Activated CD8-positive, alpha-beta memory T cell treated with anti-CD3 and anti-CD28 coated beads for 48 hours (primary cell): ENCODE results near the gene NGEF.
"Not testable (repeated sequence)": the region's sequence is repeated elsewhere in the genome, so short reads cannot be mapped to it uniquely, and the experiment has no call there.

Source experiments
- DNase-seq, 3 experiments: peaks; one replicate each; pipeline ENCODE4 v3.0.0-alpha.2; 2020; ENCODE audit warnings: low read depth in 2 of 3, low spot score in 2 of 3

The NGEF gene

GRCh38 chr2:232873909-232874641 is 139.0 kb downstream of the NGEF start:
- DNase-seq: no peak

- no peak for DNase-seq
Observed at GRCh38 chr2:232873292-232873908, 139.7 kb downstream of the NGEF start.

DNA sequence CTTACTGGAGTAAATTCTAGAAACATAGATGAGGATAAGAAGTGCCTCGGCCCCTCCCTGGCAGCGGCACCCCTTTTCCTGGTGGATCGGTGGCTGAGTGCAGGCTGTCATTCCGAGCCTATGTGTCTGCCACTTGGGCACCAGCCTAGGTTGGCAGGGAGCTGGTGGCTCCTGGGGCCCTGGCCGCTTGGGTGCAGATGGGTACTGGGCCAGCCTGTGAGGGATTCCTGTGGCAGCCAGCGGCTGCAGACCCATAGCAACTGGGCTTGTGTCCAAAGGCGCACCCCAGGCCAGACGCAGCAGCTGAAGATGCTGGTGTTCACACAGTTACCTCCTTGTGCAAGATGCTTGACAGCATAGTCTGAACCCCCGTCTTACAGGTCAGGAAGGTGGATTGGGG is 140.2 kb downstream of the NGEF start:
- no peak for DNase-seq

DNA sequence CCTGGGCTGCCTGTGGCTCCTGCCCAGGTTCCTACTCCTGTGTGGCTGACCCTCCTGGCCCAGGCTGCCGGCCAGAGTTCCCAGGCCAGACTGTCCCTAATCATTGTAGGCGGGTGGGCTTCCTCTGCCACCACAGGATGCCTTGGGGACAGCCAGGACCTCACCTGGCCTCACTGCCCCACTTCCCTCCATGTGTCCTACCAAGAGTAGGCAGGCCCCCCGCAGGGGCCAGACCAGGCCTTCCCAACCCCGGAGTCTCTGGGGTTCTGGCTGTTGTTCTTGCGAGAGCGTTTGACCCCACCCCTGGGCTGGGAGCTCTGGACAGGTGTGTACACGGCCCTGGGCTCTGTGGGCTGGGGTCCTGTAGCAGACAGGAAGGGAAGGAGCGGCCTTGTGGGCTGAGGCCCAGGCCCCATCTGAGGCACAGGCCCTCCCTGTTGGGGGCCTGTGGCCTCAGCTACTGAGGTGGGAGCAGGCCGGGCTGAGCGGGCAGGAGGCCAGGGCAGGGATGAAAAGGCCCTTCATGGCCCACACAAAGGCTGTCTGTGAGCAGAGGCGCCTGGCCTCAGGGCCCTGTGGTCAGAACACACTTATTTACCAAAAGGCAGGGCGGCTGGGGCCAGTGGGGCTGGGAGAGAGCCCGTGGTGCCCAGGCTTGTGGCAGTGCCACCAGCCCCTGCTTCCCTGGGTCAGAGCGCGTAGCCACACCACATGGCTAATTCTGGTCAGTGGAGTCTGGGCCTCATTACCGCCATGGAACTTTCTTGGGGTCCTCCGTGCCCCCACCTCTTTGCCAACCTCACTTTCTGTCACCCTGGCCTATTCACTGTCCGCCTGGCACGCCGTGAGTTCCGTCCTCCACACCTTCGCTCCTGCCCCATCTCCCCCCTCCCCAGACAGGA is 141.0 kb downstream of the NGEF start:
- DNase-seq: no peak

- DNase-seq: no peak
Observed at GRCh38 chr2:232871418-232871834, 141.6 kb downstream of the NGEF start.

DNA sequence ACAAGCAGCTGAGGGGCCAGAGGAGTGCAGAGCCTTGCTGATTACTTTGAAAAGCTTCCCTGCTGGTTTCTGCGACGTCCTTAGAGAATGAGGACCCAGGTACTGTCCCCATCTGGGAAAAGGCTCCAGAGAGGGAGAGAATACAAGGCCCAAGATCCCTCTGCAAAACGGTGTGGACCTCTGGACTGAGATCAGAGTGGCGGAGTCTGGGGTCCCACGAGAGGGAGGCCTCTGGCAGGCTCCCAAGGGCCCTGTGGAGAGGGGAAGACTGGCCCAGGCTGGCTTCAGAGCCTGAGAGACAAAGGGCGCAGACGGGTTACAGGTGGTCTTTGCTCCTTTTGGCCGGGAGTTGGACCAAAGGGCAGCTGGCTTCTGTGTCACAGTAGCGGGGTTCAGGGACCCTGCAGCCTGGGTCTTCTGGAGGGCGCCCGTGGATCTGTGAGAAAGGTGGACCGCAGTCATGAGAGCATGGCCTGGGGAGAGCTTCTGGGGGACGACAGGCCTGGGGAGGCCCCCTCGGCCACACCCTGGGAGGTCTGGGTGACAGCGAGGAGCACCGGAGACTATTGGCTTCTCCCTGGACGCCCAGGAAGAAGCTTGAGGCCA is 142.2 kb downstream of the NGEF start:
- DNase-seq: no peak

DNA sequence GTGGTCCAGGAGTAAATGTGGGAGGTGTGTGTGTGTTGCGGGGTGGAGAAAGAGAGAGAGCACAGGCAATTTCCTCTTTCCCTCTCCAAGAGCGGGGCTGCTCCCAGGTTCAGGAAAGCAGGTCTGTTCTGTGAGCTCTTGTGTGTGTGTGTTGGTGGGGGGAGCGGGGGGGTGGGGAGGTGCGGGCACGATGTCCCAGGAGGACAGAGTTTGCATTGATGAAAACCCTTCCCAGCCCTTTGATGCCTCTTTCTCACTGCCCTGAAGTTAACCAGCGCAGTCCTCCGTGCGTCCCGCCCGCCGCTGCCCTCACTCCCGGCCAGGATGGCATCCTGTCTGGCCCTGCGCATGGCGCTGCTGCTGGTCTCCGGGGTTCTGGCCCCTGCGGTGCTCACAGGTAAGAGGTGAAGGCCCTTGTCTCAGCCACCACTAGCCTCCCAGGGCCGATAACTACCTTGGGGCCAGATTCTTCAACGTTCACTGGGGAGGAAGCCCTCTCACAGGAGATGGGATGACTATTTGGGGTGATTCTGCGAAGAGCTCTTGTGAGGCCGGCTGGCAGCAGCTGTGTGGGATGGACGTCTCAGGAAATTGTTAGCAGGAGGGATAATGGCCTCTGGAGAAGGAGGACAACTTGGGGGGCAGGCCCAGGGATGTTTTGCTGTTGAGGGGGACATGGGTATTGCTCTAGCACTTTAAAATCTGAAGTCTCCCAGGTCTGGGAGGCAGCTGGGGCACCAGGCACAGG is 142.9 kb downstream of the NGEF start, which contains the start of gene SNORC:
SNORC (plus strand) TSS at position 247 of the 748 bp plus-strand sequence; CDS start at position 325, 78 bp downstream.
- DNase-seq: no peak

- DNase-seq: no peak
Observed at GRCh38 chr2:232869138-232870017, 143.7 kb downstream of the NGEF start.

GRCh38 chr2:232866104-232866503 is 147.0 kb downstream of the NGEF start:
- no peak for DNase-seq

DNA sequence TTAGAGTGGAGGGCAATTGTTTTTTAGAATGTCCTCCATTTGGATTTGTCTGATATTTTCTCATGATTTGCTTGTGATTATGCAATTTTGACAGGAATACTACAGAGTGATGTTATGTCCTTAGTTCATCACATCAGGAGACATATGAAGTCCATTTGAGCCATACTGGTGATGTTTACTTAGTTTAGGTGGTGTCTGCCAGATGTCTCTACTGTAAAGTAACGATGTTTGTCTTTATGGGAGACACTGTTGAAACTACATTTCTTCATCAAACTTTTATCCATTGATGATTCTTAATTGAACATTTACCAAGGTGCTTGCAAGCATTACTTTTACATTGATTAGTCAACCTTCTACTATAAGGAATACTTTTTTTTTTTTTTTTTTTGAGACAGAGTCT is 147.9 kb downstream of the NGEF start:
- DNase-seq: no peak

DNA sequence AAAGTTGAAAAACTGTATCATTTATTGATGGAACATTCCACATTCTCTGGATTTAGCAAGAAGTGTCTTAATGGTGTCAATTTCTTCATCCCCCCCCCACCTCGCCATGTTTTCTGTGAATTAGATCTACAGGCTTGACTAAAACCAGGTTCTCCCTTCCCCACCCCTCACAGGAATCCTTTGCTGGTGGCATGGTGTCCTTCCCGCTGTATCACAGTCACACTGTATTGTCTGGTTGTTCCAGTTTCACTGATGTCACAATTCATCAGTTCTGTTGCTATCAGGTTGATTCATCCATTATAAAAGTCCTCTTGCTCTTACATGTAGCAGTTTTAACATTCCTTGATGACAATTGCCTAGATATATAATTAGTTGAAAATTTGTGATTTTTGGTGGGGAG is 149.1 kb downstream of the NGEF start:
- no peak for DNase-seq

- DNase-seq: no peak
Observed at GRCh38 chr2:232861353-232861752, 151.7 kb downstream of the NGEF start.

- no peak for DNase-seq
Observed at GRCh38 chr2:232860593-232861241, 152.3 kb downstream of the NGEF start.

- DNase-seq: no peak
Observed at GRCh38 chr2:232859385-232859916, 153.6 kb downstream of the NGEF start.

DNA sequence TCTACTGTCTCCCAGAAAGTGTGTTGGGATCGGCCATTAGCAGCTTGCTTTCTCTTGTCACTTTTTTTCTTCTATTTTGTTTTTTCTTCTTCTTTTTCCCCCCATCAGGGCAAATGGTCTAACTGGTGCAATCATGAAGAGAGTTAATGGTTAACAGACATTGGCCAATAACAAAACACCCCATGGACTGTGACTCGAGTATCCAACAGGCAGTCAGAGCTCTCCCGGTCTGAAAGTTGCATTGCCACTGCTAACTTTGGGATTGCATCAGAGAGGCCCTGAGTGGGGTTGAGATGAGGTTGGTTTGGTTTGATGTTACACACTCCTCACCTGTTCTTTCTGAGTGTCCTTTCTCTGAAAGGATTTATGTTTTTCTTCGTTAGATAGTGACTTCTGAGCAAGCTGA is 155.9 kb downstream of the NGEF start:
- DNase-seq: no peak

DNA sequence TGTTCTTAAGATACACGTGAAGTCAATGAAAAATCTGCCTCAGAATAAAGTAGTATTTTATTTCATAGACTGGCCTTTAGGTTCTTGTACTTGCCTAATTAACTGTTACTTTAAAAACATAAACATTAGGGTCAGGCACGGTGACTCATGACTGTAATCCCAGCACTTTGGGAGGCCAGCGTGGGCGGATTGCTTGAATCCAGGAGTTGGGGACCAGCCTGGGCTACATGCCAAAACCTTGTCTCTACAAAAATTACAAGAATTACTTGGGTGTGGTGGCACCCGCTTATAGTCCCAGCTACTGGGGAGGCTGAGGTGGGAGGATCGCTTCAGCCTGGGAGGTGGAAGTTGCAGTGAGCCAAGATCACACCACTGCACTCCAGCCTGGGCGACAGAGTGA is 159.0 kb downstream of the NGEF start:
- DNase-seq: no peak

GRCh38 chr2:232852676-232853075 is 160.4 kb downstream of the NGEF start:
- DNase-seq: no peak

DNA sequence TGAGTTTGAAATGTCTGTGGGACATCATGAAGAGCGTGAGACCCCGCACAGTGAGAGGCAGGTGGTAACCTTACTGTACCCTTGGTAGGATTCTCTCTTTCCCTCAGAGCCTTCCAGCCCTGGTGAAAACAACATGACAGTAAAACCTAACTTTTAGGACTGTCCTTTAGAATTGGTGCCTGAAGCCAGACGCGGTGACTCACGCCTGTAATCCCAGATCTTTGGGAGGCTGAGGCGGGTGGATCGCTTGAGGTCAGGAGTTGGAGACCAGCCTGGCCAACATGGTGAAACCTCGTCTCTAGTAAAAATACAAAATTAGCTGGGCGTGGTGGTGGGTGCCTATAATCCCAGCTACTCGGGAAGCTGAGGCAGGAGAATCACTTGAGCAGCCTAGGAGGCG is 161.0 kb downstream of the NGEF start:
- not testable (repeated sequence) for DNase-seq

- no peak for DNase-seq
Observed at GRCh38 chr2:232850039-232850438, 163.0 kb downstream of the NGEF start.
